Esophagus (tissue), 2 donors: Measurements from ENCODE around the gene ACOT11. TPM values are rescaled to one million over a fixed set of nuclear protein-coding genes. Genes with fewer than 3 reads are reported as not detected.

ENCODE experiments used
- H3K27ac ChIP-seq, 2 donors: one replicate each; pipeline ENCODE4 v1.5.1; 2013; ENCODE audit warnings: low read depth in 2 of 2, mild to moderate bottlenecking in 2 of 2, inconsistent platforms in 1 of 2, low read length in 1 of 2, moderate library complexity in 1 of 2
- H3K27me3 ChIP-seq, 2 donors: one replicate each; pipeline ENCODE4 v1.6.1; 2013; ENCODE audit warnings: low read length in 2 of 2, control low read depth in 1 of 2, mild to moderate bottlenecking in 1 of 2; ENCODE audit not compliant: insufficient read depth in 2 of 2, control insufficient read depth in 1 of 2
- H3K36me3 ChIP-seq, 2 donors: one replicate each; pipeline ENCODE4 v1.6.1; 2013; ENCODE audit warnings: low read length in 1 of 2; ENCODE audit not compliant: control insufficient read depth in 2 of 2, insufficient read depth in 2 of 2
- H3K4me1 ChIP-seq, 2 donors: one replicate each; pipeline ENCODE4 v1.6.1; 2013; ENCODE audit warnings: low read length in 1 of 2; ENCODE audit not compliant: control insufficient read depth in 2 of 2, insufficient read depth in 2 of 2
- H3K4me3 ChIP-seq, 2 donors: one replicate each; pipeline ENCODE4 v1.5.1; 2013; ENCODE audit warnings: low read length in 2 of 2, mild to moderate bottlenecking in 2 of 2, low read depth in 1 of 2, moderate library complexity in 1 of 2
- H3K9me3 ChIP-seq, 2 donors: one replicate each; pipeline ENCODE4 v1.6.1; 2013; ENCODE audit warnings: mild to moderate bottlenecking in 2 of 2, low read depth in 1 of 2, low read length in 1 of 2, moderate library complexity in 1 of 2; ENCODE audit not compliant: control insufficient read depth in 2 of 2, insufficient read depth in 1 of 2
- WGBS, 2 donors: extraction: QIAGEN DNeasy Blood & Tissue Kit; methylation state at CpG; one replicate each; pipeline ENCODE4 v1.1.7; 2013; 5-methylcytosine and 5-hydroxymethylcytosine counted together
- polyA plus RNA-seq, 2 donors: library from polyadenylated mRNA; stranded (reverse); fragments of 200-250 nt; gene quantifications; one replicate each; pipeline ENCODE4 v1.2.3, GENCODE V29; 2013
- donor health status: healthy with polysubstance abuse.
- donor health status: Bipolar disorder and iron deficiency.

The ACOT11 gene
- polyA plus RNA-seq, 2 donors: 10.5 to 13.0 TPM

DNA sequence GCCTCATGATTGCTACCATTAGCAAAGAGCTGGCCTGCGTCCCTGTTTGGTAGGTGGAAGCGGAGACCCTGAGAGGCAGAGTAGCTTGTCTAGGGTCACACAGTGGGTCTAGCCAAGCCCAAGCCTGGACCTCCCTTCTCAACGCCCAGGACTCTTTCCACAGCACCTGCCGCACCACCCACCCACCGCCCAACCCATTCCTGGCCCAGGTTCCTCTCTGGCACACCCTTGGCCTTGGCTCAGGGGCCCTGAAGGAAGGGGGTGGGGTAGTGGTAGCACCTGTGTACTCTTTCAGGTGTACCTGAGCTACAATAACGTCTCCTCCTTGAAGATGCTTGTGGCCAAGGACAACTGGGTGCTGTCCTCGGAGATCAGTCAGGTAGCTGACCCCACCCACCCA, 56.0 kb downstream of the ACOT11 start:
- whole genome bisulfite sequencing, 2 donors: 42 to 58% methylated on average over 7 of the region's 7 CpGs
- Histone ChIP-seq H3K4me3 (no peak overlapping the region), H3K36me3 (peaks cover 0 to 17% of the 10 kb centered on the region in 2 donors), H3K4me1 (peaks cover 0 to 8% of the 10 kb centered on the region in 2 donors), H3K27ac (no peak overlapping the region), H3K9me3 (no peaks in the 10 kb centered on the region), H3K27me3 (no peaks in the 10 kb centered on the region)

DNA sequence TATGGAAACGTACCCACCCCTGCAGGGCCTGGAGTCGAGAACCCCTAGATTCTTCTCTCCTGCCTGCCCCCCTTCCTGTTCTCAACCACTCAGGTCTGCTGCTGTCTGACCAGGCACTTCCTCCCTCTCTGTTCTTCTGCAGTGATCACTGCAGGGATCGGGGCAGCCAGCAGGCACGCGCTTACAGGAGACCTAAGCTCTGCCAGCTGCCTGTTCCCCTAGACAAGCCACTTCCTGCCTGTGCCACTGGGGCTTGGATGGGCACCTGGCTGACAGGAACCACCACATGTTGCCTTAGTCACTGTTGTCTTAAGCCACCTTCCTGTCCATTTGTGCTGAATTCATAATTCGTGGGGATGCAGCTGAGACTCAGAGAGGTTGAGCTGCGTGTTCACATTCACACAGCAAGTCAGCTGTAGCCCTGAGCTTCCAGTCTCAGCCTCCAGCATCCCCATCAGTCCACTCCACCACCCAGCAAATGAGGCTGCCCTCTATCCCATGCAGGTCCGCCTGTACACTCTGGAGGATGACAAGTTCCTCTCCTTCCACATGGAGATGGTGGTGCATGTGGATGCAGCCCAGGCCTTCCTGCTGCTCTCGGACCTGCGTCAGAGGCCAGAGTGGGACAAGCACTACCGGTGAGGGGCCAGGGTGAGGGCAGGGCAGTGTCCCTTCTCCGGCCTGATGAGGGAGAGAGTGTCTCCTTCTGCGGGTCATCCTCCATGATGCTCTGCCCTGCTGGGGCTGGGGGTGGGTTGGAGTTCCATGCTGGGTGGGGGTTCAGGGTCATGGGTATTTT, 56.7 kb downstream of the ACOT11 start:
- Histone ChIP-seq H3K36me3 (peaks cover 0 to 17% of the 10 kb centered on the region in 2 donors), H3K4me1 (peaks cover 0 to 8% of the 10 kb centered on the region in 2 donors), H3K9me3 (no peaks in the 10 kb centered on the region), H3K4me3 (no peak overlapping the region), H3K27me3 (no peaks in the 10 kb centered on the region), H3K27ac (no peak overlapping the region)
- 62 to 74% methylated on average over 13 of the region's 13 CpGs for WGBS, 2 donors

DNA sequence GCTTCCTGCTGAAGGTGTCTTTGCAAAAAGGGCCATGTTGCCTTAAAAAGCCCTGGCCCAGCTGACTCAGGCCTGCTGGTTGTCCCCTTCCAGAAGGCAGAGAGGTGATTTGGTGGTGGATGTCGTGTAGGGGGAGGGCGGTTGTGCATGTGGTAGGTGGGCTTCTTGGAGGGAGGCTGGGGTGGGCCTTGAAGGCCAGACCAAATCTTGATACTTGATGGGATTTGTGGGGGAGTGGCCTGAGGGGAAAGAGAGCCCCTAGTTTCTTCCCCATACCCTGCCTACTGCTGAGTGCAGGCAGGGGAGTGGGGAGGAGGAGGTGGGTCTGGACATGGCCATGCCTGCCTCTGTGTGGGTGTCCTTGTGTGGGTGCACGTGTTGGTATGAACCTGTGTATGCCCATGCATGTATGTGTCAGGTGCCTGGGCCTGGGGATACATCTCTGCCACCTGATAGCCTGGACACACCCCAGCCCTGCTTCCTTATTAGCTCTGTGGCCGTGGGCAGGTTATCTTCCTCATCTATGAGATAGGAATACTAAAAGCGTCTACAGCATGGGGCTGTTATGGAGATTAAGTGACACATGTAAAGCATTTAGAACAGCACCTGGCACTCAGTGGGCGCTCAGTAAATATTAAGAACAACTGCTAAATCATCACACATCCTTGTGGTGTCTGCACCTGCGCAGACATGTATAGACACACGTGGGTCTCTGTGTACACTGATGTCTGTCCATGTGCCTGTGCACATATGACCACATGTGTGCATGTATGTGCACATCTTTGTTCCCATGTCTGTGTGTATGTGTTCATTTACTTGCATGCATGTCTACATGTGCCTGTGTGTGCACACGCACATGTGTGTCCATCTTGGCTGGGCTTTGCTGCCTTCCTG, 58.3 kb downstream of the ACOT11 start:
- no peak overlapping the region for H3K4me3 ChIP-seq
- H3K4me1 ChIP-seq: peaks cover 0 to 8% of the 10 kb centered on the region in 2 donors
- 81% methylated on average over 9 of the region's 9 CpGs for WGBS, 2 donors
- peaks cover 0 to 4% of the 10 kb centered on the region in 2 donors for H3K9me3 ChIP-seq
- no peak overlapping the region for H3K27ac ChIP-seq
- H3K36me3 ChIP-seq: peaks cover 0 to 17% of the 10 kb centered on the region in 2 donors
- H3K27me3 ChIP-seq: no peaks in the 10 kb centered on the region

DNA sequence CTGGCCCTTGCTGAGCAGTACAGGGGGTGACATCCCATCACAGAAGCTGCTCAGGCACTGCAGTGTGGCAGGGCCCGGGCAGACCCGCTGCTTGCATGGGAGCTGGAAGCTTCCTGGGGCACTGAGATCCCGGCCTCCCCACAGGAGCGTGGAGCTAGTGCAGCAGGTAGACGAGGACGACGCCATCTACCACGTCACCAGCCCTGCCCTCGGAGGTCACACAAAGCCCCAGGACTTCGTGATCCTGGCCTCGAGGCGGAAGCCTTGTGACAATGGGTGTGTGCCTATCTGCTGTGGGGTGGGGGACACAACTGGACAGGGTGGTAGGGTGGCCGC, 58.9 kb downstream of the ACOT11 start:
- Histone ChIP-seq H3K9me3 (peaks cover 0 to 4% of the 10 kb centered on the region in 2 donors), H3K36me3 (peaks cover 0 to 17% of the 10 kb centered on the region in 2 donors), H3K27me3 (no peaks in the 10 kb centered on the region), H3K4me1 (peaks cover 0 to 8% of the 10 kb centered on the region in 2 donors), H3K4me3 (no peak overlapping the region), H3K27ac (no peak overlapping the region)
- 92 to 93% methylated on average over 13 of the region's 13 CpGs for WGBS, 2 donors

DNA sequence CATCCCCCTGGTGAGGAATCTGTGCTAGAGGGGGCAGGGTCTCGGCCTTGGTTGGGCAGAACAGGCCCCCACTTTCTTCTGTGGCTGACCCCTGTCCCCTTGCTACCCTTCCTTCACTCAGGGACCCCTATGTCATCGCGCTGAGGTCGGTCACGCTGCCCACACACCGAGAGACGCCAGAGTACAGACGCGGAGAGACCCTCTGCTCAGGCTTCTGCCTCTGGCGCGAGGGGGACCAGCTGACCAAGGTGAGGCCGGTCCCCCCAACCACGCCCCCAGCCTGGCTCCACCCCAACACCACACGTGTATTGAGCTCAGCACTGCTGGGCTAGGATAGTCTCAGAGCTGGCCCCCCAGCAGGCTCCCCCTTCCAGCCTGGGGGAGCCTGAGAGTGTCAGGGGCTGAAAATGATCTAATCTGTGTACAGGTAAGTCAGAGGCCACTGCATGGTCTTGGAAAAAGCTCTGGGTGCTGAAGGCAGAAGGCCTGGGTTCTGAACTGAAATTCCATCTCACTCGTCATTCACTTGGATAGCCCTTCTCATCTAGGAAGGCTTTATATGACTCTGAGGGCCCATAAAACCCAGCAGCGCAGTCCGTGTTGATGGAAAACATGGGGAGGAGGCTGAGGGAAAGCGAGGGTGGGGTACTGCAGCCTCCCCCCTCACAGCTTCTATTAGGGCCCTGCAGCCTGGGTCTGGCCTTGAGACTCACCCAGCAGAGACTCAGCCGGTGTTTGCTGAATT, 60.0 kb downstream of the ACOT11 start:
- H3K27ac ChIP-seq: no peak overlapping the region
- peaks cover 0 to 17% of the 10 kb centered on the region in 2 donors for H3K36me3 ChIP-seq
- WGBS, 2 donors: 90 to 92% methylated on average over 19 of the region's 19 CpGs

DNA sequence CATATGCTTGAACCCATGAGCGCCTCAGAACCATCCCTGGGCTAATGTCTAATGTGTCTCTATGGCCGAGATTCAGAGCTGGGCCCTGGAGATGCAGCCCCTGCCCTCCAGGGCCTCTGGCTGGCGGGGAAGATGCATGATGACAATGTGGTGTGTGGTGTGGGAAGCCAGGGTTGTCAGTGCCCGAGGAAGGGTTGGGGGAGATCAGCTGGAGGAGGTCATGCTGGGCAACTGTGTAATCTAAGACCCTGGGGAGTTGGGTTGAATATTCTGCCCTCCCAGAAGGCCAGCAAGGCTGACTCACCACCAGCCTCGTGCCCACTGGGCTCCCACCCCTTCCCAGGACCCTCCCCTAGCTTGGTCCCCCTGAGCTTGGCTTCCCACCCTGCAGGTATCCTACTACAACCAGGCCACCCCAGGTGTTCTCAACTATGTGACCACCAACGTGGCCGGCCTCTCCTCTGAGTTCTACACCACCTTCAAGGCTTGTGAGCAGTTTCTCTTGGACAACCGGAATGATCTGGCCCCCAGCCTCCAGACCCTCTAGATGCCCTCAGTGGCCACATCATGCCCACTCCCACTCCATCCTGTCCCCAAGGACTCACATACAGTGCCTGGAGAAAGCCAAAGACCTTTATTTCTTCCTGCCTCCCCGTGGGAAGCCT, 60.7 kb downstream of the ACOT11 start:
- H3K9me3 ChIP-seq: peaks cover 0 to 4% of the 10 kb centered on the region in 2 donors
- H3K27me3 ChIP-seq: no peaks in the 10 kb centered on the region
- H3K4me3 ChIP-seq: no peak overlapping the region
- H3K4me1 ChIP-seq: peaks cover 0 to 4% of the 10 kb centered on the region in 2 donors
- whole genome bisulfite sequencing, 2 donors: 88 to 91% methylated on average over 8 to 9 of the region's 9 CpGs
- peaks cover 0 to 17% of the 10 kb centered on the region in 2 donors for H3K36me3 ChIP-seq
- no peak overlapping the region for H3K27ac ChIP-seq

More for the DNA sequence above, 60.0 kb downstream of the ACOT11 start:
- no peak overlapping the region for H3K4me3 ChIP-seq
- no peaks in the 10 kb centered on the region for H3K27me3 ChIP-seq
- H3K9me3 ChIP-seq: peaks cover 0 to 4% of the 10 kb centered on the region in 2 donors
- peaks cover 0 to 8% of the 10 kb centered on the region in 2 donors for H3K4me1 ChIP-seq

DNA sequence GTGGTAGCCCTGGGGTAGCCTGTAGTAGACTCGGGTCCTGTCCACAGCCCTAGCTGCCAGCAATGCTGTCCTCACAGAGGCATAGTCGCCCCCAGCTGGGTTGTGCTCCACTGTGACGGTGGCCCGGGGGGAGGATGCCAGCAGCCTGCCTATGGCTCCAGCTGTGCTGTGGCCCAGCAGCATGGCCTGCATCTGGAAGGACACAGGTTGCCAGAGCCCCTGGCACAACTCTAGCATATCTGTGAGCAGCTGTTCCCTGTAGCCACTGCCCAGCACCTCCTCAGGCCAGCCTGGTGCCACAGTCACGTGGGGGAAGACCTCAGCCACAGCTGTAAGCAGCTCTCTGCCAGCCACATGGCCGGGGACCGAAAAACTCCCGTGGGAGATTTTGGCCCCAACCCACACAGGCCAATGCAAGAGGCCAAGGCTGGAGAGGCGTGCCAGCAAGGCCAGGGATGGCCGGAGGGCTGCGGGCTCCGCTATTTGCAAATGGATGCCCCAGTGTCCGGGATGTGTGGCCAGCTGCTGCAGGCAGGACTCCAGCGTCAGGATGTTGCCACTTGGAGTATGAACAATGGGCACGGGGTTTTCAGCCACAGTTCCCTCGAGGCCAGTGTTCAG, 61.4 kb downstream of the ACOT11 start:
- H3K4me3 ChIP-seq: no peak overlapping the region
- H3K4me1 ChIP-seq: peaks cover 0 to 4% of the 10 kb centered on the region in 2 donors
- H3K27me3 ChIP-seq: no peaks in the 10 kb centered on the region
- 78 to 81% methylated on average over 15 to 16 of the region's 16 CpGs for WGBS, 2 donors
- peaks cover 0 to 17% of the 10 kb centered on the region in 2 donors for H3K36me3 ChIP-seq
- no peak overlapping the region for H3K27ac ChIP-seq
- peaks cover 0 to 4% of the 10 kb centered on the region in 2 donors for H3K9me3 ChIP-seq

DNA sequence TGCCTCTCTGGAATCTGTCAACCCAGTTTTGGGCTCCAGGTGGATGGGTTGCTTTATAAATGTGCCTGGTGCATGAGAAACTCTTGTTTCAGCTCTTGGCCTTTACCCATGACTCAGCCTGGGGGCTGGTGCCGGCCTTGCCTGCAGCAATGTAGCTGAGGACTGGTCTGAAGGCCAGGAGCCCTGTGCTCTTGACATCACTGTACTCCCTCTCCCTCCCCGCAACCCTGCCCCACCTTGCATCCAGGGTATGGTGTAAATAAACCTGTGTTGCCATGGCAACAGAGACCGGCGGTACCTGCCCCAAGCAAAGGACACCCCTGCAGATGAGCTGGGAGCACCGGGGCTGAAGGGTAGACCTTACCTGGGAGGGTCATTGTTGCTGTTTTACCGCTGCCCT, 62.0 kb downstream of the ACOT11 start:
- Histone ChIP-seq H3K27ac (no peak overlapping the region), H3K9me3 (peaks cover 0 to 4% of the 10 kb centered on the region in 2 donors), H3K36me3 (peaks cover 0 to 17% of the 10 kb centered on the region in 2 donors), H3K27me3 (no peaks in the 10 kb centered on the region), H3K4me1 (peaks cover 0 to under 1% of the 10 kb centered on the region in 2 donors), H3K4me3 (no peak overlapping the region)
- 76 to 78% methylated on average over 6 of the region's 6 CpGs for WGBS, 2 donors
